HepG2 (cell line): ENCODE results near the gene PLRG1. TPM values are rescaled to one million over a fixed set of nuclear protein-coding genes. Genes with fewer than 3 reads are reported as not detected.
A peak's percentile ranks its signal among the peaks of the same experiment; 100 is the strongest.

Experiments
- BCL6 ChIP-seq: IDR thresholded peaks from 2 replicates; pipeline ENCODE4 v1.6.1; 2016; ENCODE audit warnings: missing genetic modification reagents, missing compliant biosample characterization
- CCDC6 ChIP-seq: sonication (generic); formaldehyde crosslinking; IDR thresholded peaks from 2 replicates; pipeline ENCODE4 v1.8.1; 2022; ENCODE audit warnings: mild to moderate bottlenecking, missing genetic modification reagents, moderate library complexity
- CENPX ChIP-seq: sonication (generic); formaldehyde crosslinking; IDR thresholded peaks from 2 replicates; pipeline ENCODE4 v1.9.0; 2021; ENCODE audit warnings: mild to moderate bottlenecking, missing genetic modification reagents, moderate library complexity
- ETV5 ChIP-seq: IDR thresholded peaks from 2 replicates; pipeline ENCODE4 v1.6.1; 2018; ENCODE audit warnings: missing biosample characterization, missing genetic modification reagents, inconsistent platforms, borderline replicate concordance
- FOXP4 ChIP-seq: sonication (generic); formaldehyde crosslinking; IDR thresholded peaks from 2 replicates; pipeline ENCODE4 v1.4.0; 2020; ENCODE audit warnings: missing genetic modification reagents
- KAT2B ChIP-seq: fragments of 150-350 bp; IDR thresholded peaks from 2 replicates; pipeline ENCODE4 v1.6.1; 2014; ENCODE audit warnings: low read depth, low read length, borderline replicate concordance
- KMT2A ChIP-seq: sonication (generic); formaldehyde crosslinking; IDR thresholded peaks from 2 replicates; pipeline ENCODE4 v1.4.0; 2020; ENCODE audit warnings: missing genetic modification reagents
- PRDM4 ChIP-seq: sonication (generic); formaldehyde crosslinking; IDR thresholded peaks from 2 replicates; pipeline ENCODE4 v1.9.0; 2021; ENCODE audit warnings: missing genetic modification reagents, borderline replicate concordance
- RELA ChIP-seq: sonication (generic); formaldehyde crosslinking; IDR thresholded peaks from 2 replicates; pipeline ENCODE4 v1.4.0; 2020; ENCODE audit warnings: missing genetic modification reagents
- SRF ChIP-seq: IDR thresholded peaks from 2 replicates; pipeline ENCODE4 v1.6.1; 2011; ENCODE audit warnings: mild to moderate bottlenecking, low read depth, low read length, moderate library complexity
- STAG1 ChIP-seq: sonication (generic); formaldehyde crosslinking; IDR thresholded peaks from 2 replicates; pipeline ENCODE4 v1.4.0; 2020; ENCODE audit warnings: missing genetic modification reagents
- TARDBP ChIP-seq: sonication (generic); formaldehyde crosslinking; IDR thresholded peaks from 2 replicates; pipeline ENCODE4 v1.8.0; 2022; ENCODE audit warnings: mild to moderate bottlenecking, missing genetic modification reagents
- UBTF ChIP-seq: sonication (generic); formaldehyde crosslinking; IDR thresholded peaks from 2 replicates; pipeline ENCODE4 v1.4.0; 2020; ENCODE audit warnings: mild to moderate bottlenecking, missing genetic modification reagents
- ZNF446 ChIP-seq: sonication (generic); formaldehyde crosslinking; IDR thresholded peaks from 2 replicates; pipeline ENCODE4 v1.5.0; 2020; ENCODE audit warnings: mild to moderate bottlenecking, missing genetic modification reagents
- ZNF503 ChIP-seq: sonication (generic); formaldehyde crosslinking; IDR thresholded peaks from 2 replicates; pipeline ENCODE4 v1.4.0; 2020; ENCODE audit warnings: missing genetic modification reagents
- ZNF580 ChIP-seq: IDR thresholded peaks from 2 replicates; pipeline ENCODE4 v1.6.1; 2016; ENCODE audit warnings: low read depth, borderline replicate concordance
- ZNF660 ChIP-seq: sonication (generic); formaldehyde crosslinking; IDR thresholded peaks from 2 replicates; pipeline ENCODE4 v1.5.1; 2020; ENCODE audit warnings: mild to moderate bottlenecking, low read depth, missing genetic modification reagents, borderline replicate concordance
- ZNF891 ChIP-seq: sonication (generic); formaldehyde crosslinking; IDR thresholded peaks from 2 replicates; pipeline ENCODE4 v1.5.0; 2020; ENCODE audit warnings: mild to moderate bottlenecking, missing genetic modification reagents
- ZSCAN29 ChIP-seq: sonication (generic); formaldehyde crosslinking; conservative IDR thresholded peaks from 2 replicates; pipeline ENCODE4 v1.4.0; 2020; ENCODE audit warnings: mild to moderate bottlenecking, missing genetic modification reagents
- polyA plus RNA-seq, 8 experiments: library from polyadenylated mRNA; depleted of rRNA in 3 of 8; stranded (reverse) in 7 of 8; unstranded in 1 of 8; fragments of >200 nt; fragmentation: Illumina TruSeq in 4 of 8; extraction: Trizol in 4 of 8; gene quantifications; 2 replicates each; pipeline versions ENCODE4 v1.2.1 to v1.2.3, GENCODE V29; 2011 to 2016; ENCODE audit warnings: low read depth in 4 of 8, missing spikeins in 1 of 8, mixed read lengths in 1 of 8; ENCODE audit not compliant: insufficient read depth in 1 of 8
- total RNA-seq, 5 experiments: library from RNA; depleted of rRNA; stranded (reverse); fragments of >200 nt; fragmentation: Illumina TruSeq; extraction: Trizol; gene quantifications; 2 replicates each; pipeline ENCODE4 v1.2.3, GENCODE V29; 2016; ENCODE audit warnings: low read depth in 1 of 5

The PLRG1 gene
- total and polyA plus RNA-seq, 2 of the 13 experiments (the other 11 are each of a cell fraction or from before 2014, with no cell fraction given) = 77.3 to 110 TPM

GRCh38 chr4:154597798-154598774, 47.9 kb upstream of the PLRG1 start (continued):
- TF ChIP-seq ZNF503 (CRISPR knock-in tag) (peak; percentile 97), ETV5 (CRISPR knock-in tag) (no peak), PRDM4 (CRISPR knock-in tag) (no peak), ZSCAN29 (CRISPR knock-in tag) (peak; percentile 88), ZNF891 (CRISPR knock-in tag) (no peak), FOXP4 (CRISPR knock-in tag) (peak; percentile 95), ZNF660 (CRISPR knock-in tag) (no peak), RELA (CRISPR knock-in tag) (no peak), CENPX (CRISPR knock-in tag) (no peak), KMT2A (CRISPR knock-in tag) (no peak), KAT2B (no peak), TARDBP (CRISPR knock-in tag) (peak; percentile 76; the same call in 1 of the 2 replicates), SRF (no peak), BCL6 (CRISPR knock-in tag) (peak; percentile 98), ZNF580 (CRISPR knock-in tag) (no peak), CCDC6 (CRISPR knock-in tag) (no peak), STAG1 (no peak; the same call in 1 of the 2 replicates), ZNF446 (no peak), UBTF (CRISPR knock-in tag) (no peak)
